DOHH2 (cell line): ENCODE results near the gene ERFL.

Source experiments
- H3F3A ChIP-seq: fragments of 200-600 bp; sonication (generic), shearing (Covaris generic); 2 replicates; pipeline ENCODE4 v1.6.0; 2016; ENCODE audit warnings: antibody characterized with exemption, mild to moderate bottlenecking; ENCODE audit not compliant: control insufficient read depth, insufficient read depth
- H3K27ac ChIP-seq: fragments of 200-600 bp; sonication (generic); 2 replicates; pipeline ENCODE4 v1.5.1; 2014; ENCODE audit warnings: low read depth, mild to moderate bottlenecking, low read length, moderate library complexity
- H3K27me3 ChIP-seq: fragments of 200-600 bp; sonication (generic); 2 replicates; pipeline ENCODE4 v1.6.1; 2014; ENCODE audit warnings: mild to moderate bottlenecking, low read length, mixed read lengths; ENCODE audit not compliant: control insufficient read depth
- H3K36me3 ChIP-seq: fragments of 200-600 bp; sonication (generic); 2 replicates; pipeline ENCODE4 v1.6.1; 2014; ENCODE audit warnings: mild to moderate bottlenecking, low read length, moderate library complexity, mixed read lengths; ENCODE audit not compliant: control insufficient read depth
- H3K4me1 ChIP-seq: fragments of 200-600 bp; sonication (generic); 2 replicates; pipeline ENCODE4 v1.6.1; 2014; ENCODE audit warnings: mild to moderate bottlenecking, low read length, mixed read lengths; ENCODE audit not compliant: control insufficient read depth
- H3K4me2 ChIP-seq: fragments of 200-600 bp; sonication (generic); 2 replicates; pipeline ENCODE4 v1.6.0; 2014; ENCODE audit warnings: mild to moderate bottlenecking, low read length, moderate library complexity
- H3K4me3 ChIP-seq: fragments of 200-600 bp; sonication (generic); 2 replicates; pipeline ENCODE4 v1.5.1; 2014; ENCODE audit warnings: mild to moderate bottlenecking, low read length, mixed read lengths
- H3K79me2 ChIP-seq: fragments of 200-600 bp; sonication (generic); 2 replicates; pipeline ENCODE4 v1.6.1; 2014; ENCODE audit warnings: mild to moderate bottlenecking, low read length, mixed read lengths; ENCODE audit not compliant: control insufficient read depth
- H3K9me2 ChIP-seq: fragments of 200-600 bp; sonication (generic); replicated peaks from 2 replicates; pipeline ENCODE4 v1.6.1; 2014; ENCODE audit warnings: mild to moderate bottlenecking, low read length, mixed read lengths; ENCODE audit not compliant: control insufficient read depth
- H3K9me3 ChIP-seq: fragments of 200-600 bp; sonication (generic); 2 replicates; pipeline ENCODE4 v1.6.1; 2014; ENCODE audit warnings: antibody characterized with exemption, low read length, mixed read lengths; ENCODE audit not compliant: control insufficient read depth, insufficient read depth
- H4K20me1 ChIP-seq: fragments of 200-600 bp; sonication (generic); 2 replicates; pipeline ENCODE4 v1.6.0; 2014; ENCODE audit warnings: low read depth, mild to moderate bottlenecking, antibody characterized with exemption, low read length, moderate library complexity; ENCODE audit not compliant: control insufficient read depth, insufficient read depth
- CTCF ChIP-seq: fragments of 200-600 bp; sonication (generic); IDR thresholded peaks from one replicate; pipeline ENCODE4 v1.5.1; 2014; ENCODE audit warnings: antibody characterized with exemption, mild to moderate bottlenecking, low read depth, low read length; ENCODE audit not compliant: poor library complexity, severe bottlenecking
- EZH2phosphoT487 ChIP-seq: fragments of 200-600 bp; sonication (generic); IDR thresholded peaks from 2 replicates; pipeline ENCODE4 v1.6.1; 2017; ENCODE audit warnings: borderline replicate concordance, mild to moderate bottlenecking, antibody characterized with exemption, low read length, moderate library complexity, mixed read lengths

ERFL gene

GRCh38 chr19:41918653-41919244, 9.5 kb downstream of the ERFL start:
- no peaks in the 10 kb centered on the region for H3K9me2 ChIP-seq
- H3K36me3 ChIP-seq = no peaks in the 10 kb centered on the region; the same call in 1 of the 2 replicates
- TF ChIP-seq CTCF (no peak), EZH2phosphoT487 (no peak)
- no peak overlapping the region for H3K4me2 ChIP-seq
- peaks cover 33% of the 10 kb centered on the region for H3K4me1 ChIP-seq
- H3K4me3 ChIP-seq = no peak overlapping the region
- peaks cover 2% of the 10 kb centered on the region; the same call in 1 of the 2 replicates for H3F3A ChIP-seq
- H3K79me2 ChIP-seq = peaks cover 10% of the 10 kb centered on the region; the same call in 1 of the 2 replicates
- H3K9me3 ChIP-seq = no peaks in the 10 kb centered on the region
- H3K27ac ChIP-seq = no peak overlapping the region
- H3K27me3 ChIP-seq = peaks cover 18% of the 10 kb centered on the region
- H4K20me1 ChIP-seq = peaks cover 3% of the 10 kb centered on the region; the same call in 1 of the 2 replicates

- Histone ChIP-seq H3K4me3 (no peak overlapping the region), H3K27ac (no peak overlapping the region), H3K27me3 (peaks cover 21% of the 10 kb centered on the region)
These were observed 10.2 kb downstream of the ERFL start for GRCh38 chr19:41918095-41918494.

GRCh38 chr19:41917676-41918075, 10.6 kb downstream of the ERFL start:
- Histone ChIP-seq H4K20me1 (peaks cover 3% of the 10 kb centered on the region; the same call in 1 of the 2 replicates), H3K79me2 (peaks cover 8% of the 10 kb centered on the region; the same call in 1 of the 2 replicates), H3K36me3 (no peaks in the 10 kb centered on the region; the same call in 1 of the 2 replicates), H3K4me3 (no peak overlapping the region), H3K27ac (no peak overlapping the region), H3K9me2 (no peaks in the 10 kb centered on the region), H3F3A (no peaks in the 10 kb centered on the region), H3K27me3 (peaks cover 21% of the 10 kb centered on the region), H3K4me2 (no peak overlapping the region), H3K4me1 (peaks cover 26% of the 10 kb centered on the region), H3K9me3 (no peaks in the 10 kb centered on the region)
- no peak for TF ChIP-seq CTCF
- no peak for TF ChIP-seq EZH2phosphoT487

More at GRCh38 chr19:41918095-41918494, 10.2 kb downstream of the ERFL start:
- H3K9me3 ChIP-seq = no peaks in the 10 kb centered on the region
- peaks cover 3% of the 10 kb centered on the region; the same call in 1 of the 2 replicates for H4K20me1 ChIP-seq
- H3K36me3 ChIP-seq = no peaks in the 10 kb centered on the region; the same call in 1 of the 2 replicates
- H3F3A ChIP-seq = no peaks in the 10 kb centered on the region
- peaks cover 30% of the 10 kb centered on the region for H3K4me1 ChIP-seq
- no peak for TF ChIP-seq EZH2phosphoT487
- no peak for TF ChIP-seq CTCF
- H3K9me2 ChIP-seq = no peaks in the 10 kb centered on the region
- peaks cover 8% of the 10 kb centered on the region; the same call in 1 of the 2 replicates for H3K79me2 ChIP-seq
- no peak overlapping the region for H3K4me2 ChIP-seq
